SK-N-SH (cell line): ENCODE data around the gene CNOT11. TPM values are rescaled to one million over a fixed set of nuclear protein-coding genes. Genes with fewer than 3 reads are reported as not detected.

Experiments
- CTCF ChIA-PET: fragments of 300-600, 350-600 bp; formaldehyde crosslinking; extraction: SDS; loops from one replicate; lab custom pipeline; 2021; lab: Yijun Ruan, JAX
- POLR2A ChIA-PET: fragments of 350-600 bp; sonication (Branson Sonifier 250); formaldehyde crosslinking; extraction: SDS; loops from one replicate; lab custom pipeline; 2020; ENCODE audit warnings: antibody characterized with exemption, inconsistent platforms; lab: Yijun Ruan, JAX
- DNase-seq: peaks from one replicate; pipeline ENCODE4 v3.0.0; 2012
- H2AFZ ChIP-seq: fragments of 200-600 bp; sonication (generic); 2 replicates; pipeline ENCODE4 v1.8.1; 2016; ENCODE audit warnings: antibody characterized with exemption, mild to moderate bottlenecking, low read depth
- H3F3A ChIP-seq: fragments of 200-600 bp; sonication (generic); replicated peaks from 2 replicates; pipeline ENCODE3; 2016; ENCODE audit warnings: antibody characterized with exemption, mild to moderate bottlenecking; ENCODE audit not compliant: insufficient read depth
- H3K27ac ChIP-seq, 2 experiments: fragments of 200-500 bp in 1 of 2; fragments of 200-600 bp in 1 of 2; sonication (Bioruptor generic) in 1 of 2; sonication (generic), shearing (Covaris generic) in 1 of 2; 2 replicates each; pipeline versions ENCODE4 v1.5.1 to v1.6.1; 2014 to 2016; ENCODE audit warnings: low read depth in 2 of 2, inconsistent platforms in 1 of 2, low read length in 1 of 2, mild to moderate bottlenecking in 1 of 2, mixed read lengths in 1 of 2
- H3K27me3 ChIP-seq: fragments of 200-600 bp; sonication (generic), shearing (Covaris generic); 2 replicates; pipeline ENCODE4 v1.6.1; 2016; ENCODE audit warnings: mixed run types; ENCODE audit not compliant: insufficient read depth
- H3K36me3 ChIP-seq, 2 experiments: fragments of 200-500 bp in 1 of 2; fragments of 200-600 bp in 1 of 2; sonication (Bioruptor generic) in 1 of 2; sonication (generic) in 1 of 2; replicated peaks in 1 of 2; 2 replicates each; pipeline versions ENCODE3 to v1.5.1; 2014 to 2016; ENCODE audit warnings: low read length in 1 of 2, mild to moderate bottlenecking in 1 of 2; ENCODE audit not compliant: insufficient read depth in 2 of 2, control insufficient read depth in 1 of 2
- H3K4me1 ChIP-seq, 2 experiments: fragments of 200-500 bp in 1 of 2; fragments of 200-600 bp in 1 of 2; sonication (Bioruptor generic) in 1 of 2; sonication (generic), shearing (Covaris generic) in 1 of 2; 2 replicates each; pipeline versions ENCODE4 v1.5.1 to v1.6.1; 2014 to 2016; ENCODE audit warnings: low read depth in 1 of 2, low read length in 1 of 2, mixed run types in 1 of 2; ENCODE audit not compliant: insufficient read depth in 2 of 2, control insufficient read depth in 1 of 2
- H3K4me2 ChIP-seq: fragments of 200-600 bp; sonication (generic), shearing (Covaris generic); 2 replicates; pipeline ENCODE4 v1.6.1; 2017; ENCODE audit warnings: mixed run types
- H3K4me3 ChIP-seq, 2 experiments: fragments of 200-500 bp in 1 of 2; fragments of 200-600 bp in 1 of 2; sonication (Bioruptor generic) in 1 of 2; sonication (generic), shearing (Covaris generic) in 1 of 2; 2 replicates each; pipeline versions ENCODE4 v1.5.1 to v1.8.1; 2014 to 2016; ENCODE audit warnings: low read depth in 2 of 2, inconsistent platforms in 1 of 2, low read length in 1 of 2, mild to moderate bottlenecking in 1 of 2, mixed read lengths in 1 of 2, moderate library complexity in 1 of 2
- H3K79me2 ChIP-seq: fragments of 200-600 bp; sonication (generic); 2 replicates; pipeline ENCODE4 v1.8.1; 2017; ENCODE audit warnings: mild to moderate bottlenecking; ENCODE audit not compliant: insufficient read depth
- H3K9ac ChIP-seq: fragments of 200-600 bp; sonication (generic); 2 replicates; pipeline ENCODE4 v1.6.1; 2017; ENCODE audit warnings: mixed run types
- H3K9me2 ChIP-seq: fragments of 200-600 bp; sonication (generic); 2 replicates; pipeline ENCODE4 v1.6.1; 2017; ENCODE audit warnings: mixed run types
- H3K9me3 ChIP-seq: fragments of 200-600 bp; sonication (generic); 2 replicates; pipeline ENCODE4 v1.6.1; 2017; ENCODE audit warnings: mixed run types, mild to moderate bottlenecking, moderate library complexity
- H4K20me1 ChIP-seq: fragments of 200-600 bp; sonication (generic); 2 replicates; pipeline ENCODE4 v1.6.1; 2017; ENCODE audit warnings: mild to moderate bottlenecking, mixed run types; ENCODE audit not compliant: insufficient read depth
- ELF1 ChIP-seq: IDR thresholded peaks from 2 replicates; pipeline ENCODE4 v1.4.0; 2012
- EP300 ChIP-seq, 2 experiments: IDR thresholded peaks; 2 replicates each; pipeline versions ENCODE4 v1.4.0 to v1.6.1; 2012; ENCODE audit warnings: borderline replicate concordance in 1 of 2, low read depth in 1 of 2, low read length in 1 of 2
- EZH2phosphoT487 ChIP-seq: fragments of 200-600 bp; sonication (generic); IDR thresholded peaks from 2 replicates; pipeline ENCODE4 v1.6.1; 2017; ENCODE audit warnings: low read depth, mixed run types, mild to moderate bottlenecking, antibody characterized with exemption, moderate library complexity, borderline replicate concordance
- FOSL2 ChIP-seq: IDR thresholded peaks from 2 replicates; pipeline ENCODE4 v1.4.0; 2012; ENCODE audit warnings: low read depth, mild to moderate bottlenecking, moderate library complexity, borderline replicate concordance
- JUND ChIP-seq: IDR thresholded peaks from 2 replicates; pipeline ENCODE4 v1.4.0; 2012
- MEF2A ChIP-seq: IDR thresholded peaks from 2 replicates; pipeline ENCODE4 v1.4.0; 2012; ENCODE audit warnings: low read depth, borderline replicate concordance
- MXI1 ChIP-seq: IDR thresholded peaks from 2 replicates; pipeline ENCODE4 v1.6.1; 2012; ENCODE audit warnings: mild to moderate bottlenecking, low read depth, low read length, improper control_type of control experiment
- NFIC ChIP-seq: IDR thresholded peaks from 2 replicates; pipeline ENCODE4 v1.4.0; 2012; ENCODE audit warnings: borderline replicate concordance
- RAD21 ChIP-seq: IDR thresholded peaks from 2 replicates; pipeline ENCODE4 v1.6.1; 2012; ENCODE audit warnings: mild to moderate bottlenecking, low read length
- RCOR1 ChIP-seq: fragments of 150-350 bp; IDR thresholded peaks from 2 replicates; pipeline ENCODE4 v1.6.1; 2017; ENCODE audit warnings: antibody characterized with exemption, low read length
- RFX5 ChIP-seq: IDR thresholded peaks from 2 replicates; pipeline ENCODE4 v1.6.1; 2012; ENCODE audit warnings: mild to moderate bottlenecking, improper control_type of control experiment, low read length
- RXRA ChIP-seq: IDR thresholded peaks from 2 replicates; pipeline ENCODE4 v1.4.0; 2012; ENCODE audit warnings: low read depth, mild to moderate bottlenecking, borderline replicate concordance
- SIN3A ChIP-seq: IDR thresholded peaks from 2 replicates; pipeline ENCODE4 v1.6.1; 2012; ENCODE audit warnings: low read depth, mild to moderate bottlenecking, low read length, moderate library complexity, borderline replicate concordance
- SMC3 ChIP-seq: IDR thresholded peaks from 2 replicates; pipeline ENCODE4 v1.6.1; 2012; ENCODE audit warnings: low read depth, low read length, improper control_type of control experiment
- TCF12 ChIP-seq: IDR thresholded peaks from 2 replicates; pipeline ENCODE4 v1.4.0; 2012
- TEAD4 ChIP-seq: IDR thresholded peaks from 2 replicates; pipeline ENCODE4 v1.4.0; 2012; ENCODE audit warnings: mild to moderate bottlenecking, borderline replicate concordance; ENCODE audit not compliant: insufficient read depth
- WGBS: methylation state at CpG from one replicate; pipeline ENCODE4 v1.1.6; 2017; ENCODE audit warnings: low lambda C conversion rate; 5-methylcytosine and 5-hydroxymethylcytosine counted together
- polyA plus RNA-seq, 3 experiments: library from polyadenylated mRNA; depleted of rRNA; stranded (reverse); fragments of >200 nt; gene quantifications; 2 replicates each; pipeline ENCODE4 v1.2.3, GENCODE V29; 2012
- TF ChIP-seq, protein P1 (sequence below): fragments of 150-350 bp; IDR thresholded peaks from 2 replicates; pipeline ENCODE4 v1.6.1; 2017; ENCODE audit warnings: antibody characterized with exemption, low read length, low read depth, borderline replicate concordance
- TF ChIP-seq, protein P2 (sequence below): IDR thresholded peaks from 2 replicates; pipeline ENCODE4 v1.4.0; 2012; ENCODE audit warnings: low read depth, borderline replicate concordance
- TF ChIP-seq, protein P3 (sequence below): IDR thresholded peaks from 2 replicates; pipeline ENCODE4 v1.4.0; 2012; ENCODE audit warnings: low read depth, borderline replicate concordance
- TF ChIP-seq, protein P4 (sequence below): fragments of 150-350 bp; IDR thresholded peaks from 2 replicates; pipeline ENCODE4 v1.6.1; 2016; ENCODE audit warnings: mild to moderate bottlenecking, low read depth, low read length
- TF ChIP-seq, protein P5 (sequence below): IDR thresholded peaks from 2 replicates; pipeline ENCODE4 v1.6.1; 2012; ENCODE audit warnings: mild to moderate bottlenecking, low read depth, low read length, moderate library complexity

Gene CNOT11
- polyA plus RNA-seq, 1 of the 3 experiments (the other 2 are of a cell fraction): 38.4 TPM

DNA sequence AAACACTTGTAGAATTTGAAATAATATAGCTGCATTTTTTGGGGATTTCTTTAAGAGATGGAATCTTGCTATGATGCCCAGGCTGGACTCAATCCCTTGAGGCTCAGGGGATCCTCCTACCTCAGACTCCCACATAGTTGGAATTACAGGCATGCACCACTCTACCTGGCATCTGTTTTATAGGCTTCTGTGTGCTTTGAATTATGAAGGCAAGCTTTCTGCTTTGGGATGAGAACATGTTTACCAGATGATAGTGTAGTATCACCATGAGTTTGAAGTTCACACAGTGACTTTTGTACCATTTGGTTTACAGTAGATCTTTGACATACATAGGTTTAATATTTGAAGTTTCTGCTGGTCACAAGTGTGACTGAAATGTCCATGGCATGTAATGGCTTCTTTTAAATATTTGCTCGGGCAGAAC, 10.7 kb downstream of the CNOT11 start:
- no peak overlapping the region for H3K4me3 ChIP-seq
- peaks cover 40% of the 10 kb centered on the region for H3K79me2 ChIP-seq
- CTCF ChIA-PET: no interaction called here

DNA sequence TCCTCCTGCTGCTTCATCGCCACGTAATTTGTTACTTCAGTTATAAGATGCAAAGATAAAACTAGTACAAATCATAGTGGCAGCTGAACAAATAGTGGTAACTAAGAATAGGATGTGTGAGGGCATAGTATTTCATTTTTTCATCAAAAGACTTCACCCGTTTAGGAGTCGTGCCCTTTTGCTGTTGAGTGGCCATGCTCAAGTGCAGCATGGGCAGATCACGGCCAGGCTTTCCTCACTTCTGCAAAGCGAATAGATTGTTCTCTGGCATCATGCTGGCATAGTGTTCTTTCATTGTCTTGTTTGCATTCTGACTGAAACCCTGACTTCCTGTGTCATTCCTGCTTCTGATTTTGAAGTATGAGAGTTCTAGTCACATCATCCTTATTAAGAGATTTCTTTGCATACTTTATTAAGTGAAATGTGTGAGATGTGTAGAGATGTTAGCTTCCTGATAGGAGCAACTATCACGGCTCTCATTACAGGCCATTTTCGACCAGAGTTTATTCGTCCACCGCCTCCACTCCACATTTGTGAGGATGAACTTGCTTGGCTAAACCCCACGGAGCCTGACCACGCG, 11.8 kb downstream of the CNOT11 start:
- Histone ChIP-seq H3K27me3 (no peaks in the 10 kb centered on the region), H2AFZ (no peak overlapping the region), H3K9me3 (no peaks in the 10 kb centered on the region), H3K79me2 (peaks cover 31% of the 10 kb centered on the region), H4K20me1 (no peaks in the 10 kb centered on the region), H3K4me2 (no peak overlapping the region), H3K4me3 (no peak overlapping the region), H3K27ac (no peak overlapping the region), H3K9me2 (no peaks in the 10 kb centered on the region), H3K9ac (no peak overlapping the region), H3K4me1 (no peaks in the 10 kb centered on the region), H3K36me3 (peaks cover 53 to 60% of the 10 kb centered on the region in 2 experiments), H3F3A (peaks cover under 1% of the 10 kb centered on the region)
- WGBS: 95% methylated on average over 13 of the region's 13 CpGs
- POLR2A ChIA-PET: interaction anchor here (0.8 kb wide), 1 partner anchor 846 kb away, joined by 4 read pairs; no protein-coding TSS in a partner anchor
- CTCF ChIA-PET: no interaction called here
- no peak for DNase-seq
- TF ChIP-seq TEAD4: no peak
- TF ChIP-seq SMC3: no peak
- TF ChIP-seq, protein P1, sequence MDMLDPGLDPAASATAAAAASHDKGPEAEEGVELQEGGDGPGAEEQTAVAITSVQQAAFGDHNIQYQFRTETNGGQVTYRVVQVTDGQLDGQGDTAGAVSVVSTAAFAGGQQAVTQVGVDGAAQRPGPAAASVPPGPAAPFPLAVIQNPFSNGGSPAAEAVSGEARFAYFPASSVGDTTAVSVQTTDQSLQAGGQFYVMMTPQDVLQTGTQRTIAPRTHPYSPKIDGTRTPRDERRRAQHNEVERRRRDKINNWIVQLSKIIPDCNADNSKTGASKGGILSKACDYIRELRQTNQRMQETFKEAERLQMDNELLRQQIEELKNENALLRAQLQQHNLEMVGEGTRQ: no peak
- no peak for TF ChIP-seq EP300 (IDR thresholded peaks at IDR 0.05; ENCODE audit: borderline replicate concordance in 1 of 2, low read depth in 1 of 2, low read length in 1 of 2)
- TF ChIP-seq, protein P2, sequence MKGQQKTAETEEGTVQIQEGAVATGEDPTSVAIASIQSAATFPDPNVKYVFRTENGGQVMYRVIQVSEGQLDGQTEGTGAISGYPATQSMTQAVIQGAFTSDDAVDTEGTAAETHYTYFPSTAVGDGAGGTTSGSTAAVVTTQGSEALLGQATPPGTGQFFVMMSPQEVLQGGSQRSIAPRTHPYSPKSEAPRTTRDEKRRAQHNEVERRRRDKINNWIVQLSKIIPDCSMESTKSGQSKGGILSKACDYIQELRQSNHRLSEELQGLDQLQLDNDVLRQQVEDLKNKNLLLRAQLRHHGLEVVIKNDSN: no peak
- no peak for TF ChIP-seq MEF2A
- TF ChIP-seq, protein P3, sequence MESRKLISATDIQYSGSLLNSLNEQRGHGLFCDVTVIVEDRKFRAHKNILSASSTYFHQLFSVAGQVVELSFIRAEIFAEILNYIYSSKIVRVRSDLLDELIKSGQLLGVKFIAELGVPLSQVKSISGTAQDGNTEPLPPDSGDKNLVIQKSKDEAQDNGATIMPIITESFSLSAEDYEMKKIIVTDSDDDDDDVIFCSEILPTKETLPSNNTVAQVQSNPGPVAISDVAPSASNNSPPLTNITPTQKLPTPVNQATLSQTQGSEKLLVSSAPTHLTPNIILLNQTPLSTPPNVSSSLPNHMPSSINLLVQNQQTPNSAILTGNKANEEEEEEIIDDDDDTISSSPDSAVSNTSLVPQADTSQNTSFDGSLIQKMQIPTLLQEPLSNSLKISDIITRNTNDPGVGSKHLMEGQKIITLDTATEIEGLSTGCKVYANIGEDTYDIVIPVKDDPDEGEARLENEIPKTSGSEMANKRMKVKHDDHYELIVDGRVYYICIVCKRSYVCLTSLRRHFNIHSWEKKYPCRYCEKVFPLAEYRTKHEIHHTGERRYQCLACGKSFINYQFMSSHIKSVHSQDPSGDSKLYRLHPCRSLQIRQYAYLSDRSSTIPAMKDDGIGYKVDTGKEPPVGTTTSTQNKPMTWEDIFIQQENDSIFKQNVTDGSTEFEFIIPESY: no peak
- no peak for TF ChIP-seq RAD21
- no peak for TF ChIP-seq TCF12
- TF ChIP-seq JUND: no peak

More for the DNA sequence above, 10.7 kb downstream of the CNOT11 start:
- Histone ChIP-seq H3K9me3 (no peaks in the 10 kb centered on the region), H3K4me2 (no peak overlapping the region), H3K4me1 (no peaks in the 10 kb centered on the region), H2AFZ (no peak overlapping the region), H3F3A (no peaks in the 10 kb centered on the region), H4K20me1 (no peaks in the 10 kb centered on the region), H3K27ac (no peak overlapping the region), H3K27me3 (no peaks in the 10 kb centered on the region), H3K9me2 (no peaks in the 10 kb centered on the region), H3K36me3 (peaks cover 52 to 53% of the 10 kb centered on the region in 2 experiments), H3K9ac (no peak overlapping the region)
- WGBS: 95% methylated on average over 1 of the region's 1 CpG
- POLR2A ChIA-PET: no interaction called here
- DNase-seq: no peak
- TF ChIP-seq TEAD4 (no peak), NFIC (no peak), FOSL2 (no peak), EZH2phosphoT487 (no peak), RCOR1 (no peak), RFX5 (no peak), RXRA (no peak), ELF1 (no peak), SIN3A (no peak), RAD21 (no peak), MXI1 (no peak)
- TF ChIP-seq, protein P4, sequence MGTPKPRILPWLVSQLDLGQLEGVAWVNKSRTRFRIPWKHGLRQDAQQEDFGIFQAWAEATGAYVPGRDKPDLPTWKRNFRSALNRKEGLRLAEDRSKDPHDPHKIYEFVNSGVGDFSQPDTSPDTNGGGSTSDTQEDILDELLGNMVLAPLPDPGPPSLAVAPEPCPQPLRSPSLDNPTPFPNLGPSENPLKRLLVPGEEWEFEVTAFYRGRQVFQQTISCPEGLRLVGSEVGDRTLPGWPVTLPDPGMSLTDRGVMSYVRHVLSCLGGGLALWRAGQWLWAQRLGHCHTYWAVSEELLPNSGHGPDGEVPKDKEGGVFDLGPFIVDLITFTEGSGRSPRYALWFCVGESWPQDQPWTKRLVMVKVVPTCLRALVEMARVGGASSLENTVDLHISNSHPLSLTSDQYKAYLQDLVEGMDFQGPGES: no peak
- TF ChIP-seq, protein P5, sequence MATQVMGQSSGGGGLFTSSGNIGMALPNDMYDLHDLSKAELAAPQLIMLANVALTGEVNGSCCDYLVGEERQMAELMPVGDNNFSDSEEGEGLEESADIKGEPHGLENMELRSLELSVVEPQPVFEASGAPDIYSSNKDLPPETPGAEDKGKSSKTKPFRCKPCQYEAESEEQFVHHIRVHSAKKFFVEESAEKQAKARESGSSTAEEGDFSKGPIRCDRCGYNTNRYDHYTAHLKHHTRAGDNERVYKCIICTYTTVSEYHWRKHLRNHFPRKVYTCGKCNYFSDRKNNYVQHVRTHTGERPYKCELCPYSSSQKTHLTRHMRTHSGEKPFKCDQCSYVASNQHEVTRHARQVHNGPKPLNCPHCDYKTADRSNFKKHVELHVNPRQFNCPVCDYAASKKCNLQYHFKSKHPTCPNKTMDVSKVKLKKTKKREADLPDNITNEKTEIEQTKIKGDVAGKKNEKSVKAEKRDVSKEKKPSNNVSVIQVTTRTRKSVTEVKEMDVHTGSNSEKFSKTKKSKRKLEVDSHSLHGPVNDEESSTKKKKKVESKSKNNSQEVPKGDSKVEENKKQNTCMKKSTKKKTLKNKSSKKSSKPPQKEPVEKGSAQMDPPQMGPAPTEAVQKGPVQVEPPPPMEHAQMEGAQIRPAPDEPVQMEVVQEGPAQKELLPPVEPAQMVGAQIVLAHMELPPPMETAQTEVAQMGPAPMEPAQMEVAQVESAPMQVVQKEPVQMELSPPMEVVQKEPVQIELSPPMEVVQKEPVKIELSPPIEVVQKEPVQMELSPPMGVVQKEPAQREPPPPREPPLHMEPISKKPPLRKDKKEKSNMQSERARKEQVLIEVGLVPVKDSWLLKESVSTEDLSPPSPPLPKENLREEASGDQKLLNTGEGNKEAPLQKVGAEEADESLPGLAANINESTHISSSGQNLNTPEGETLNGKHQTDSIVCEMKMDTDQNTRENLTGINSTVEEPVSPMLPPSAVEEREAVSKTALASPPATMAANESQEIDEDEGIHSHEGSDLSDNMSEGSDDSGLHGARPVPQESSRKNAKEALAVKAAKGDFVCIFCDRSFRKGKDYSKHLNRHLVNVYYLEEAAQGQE: no peak
